ENCODE measurements around the gene SLC9B2.
A peak's percentile ranks its signal among the peaks of the same experiment; 100 is the strongest.

Gene SLC9B2

GRCh38 chr4:103019308-103020124 is 57.0 kb downstream of the SLC9B2 start, which contains the start of gene SLC9B1 (continued):
- TF ChIP-seq ZBTB26 (tag by site-specific recombination; optimal IDR thresholded peaks at IDR 0.05), result peak; percentile 65
- no peak for TF ChIP-seq ZNF654 (tag by site-specific recombination; IDR thresholded peaks at IDR 0.05; ENCODE audit: low read depth)
- no peak for TF ChIP-seq ZNF664 (tag by site-specific recombination; IDR thresholded peaks at IDR 0.05)
- TF ChIP-seq IKZF3 (tag by site-specific recombination; IDR thresholded peaks at IDR 0.05), result peak; percentile 75
- TF ChIP-seq ZBTB10 (tag by site-specific recombination; IDR thresholded peaks at IDR 0.05), result no peak
- peak; percentile 97 for TF ChIP-seq HIC1 (tag by site-specific recombination; IDR thresholded peaks at IDR 0.05)
- TF ChIP-seq ZNF629 (tag by site-specific recombination; IDR thresholded peaks at IDR 0.05), result peak; percentile 95
- no peak for TF ChIP-seq ZNF148 (tag by site-specific recombination; IDR thresholded peaks at IDR 0.05; ENCODE audit: borderline replicate concordance)
- TF ChIP-seq ZNF354C (tag by site-specific recombination; IDR thresholded peaks at IDR 0.05; ENCODE audit: borderline replicate concordance, low read depth), result no peak
- no peak for TF ChIP-seq ZNF350 (tag by site-specific recombination; IDR thresholded peaks at IDR 0.05)
- no peak for TF ChIP-seq ZNF530 (tag by site-specific recombination; IDR thresholded peaks at IDR 0.05; ENCODE audit: low read depth)
- TF ChIP-seq ZNF280C (tag by site-specific recombination; IDR thresholded peaks at IDR 0.05), result no peak
- TF ChIP-seq HOXC10 (CRISPR knock-in tag; IDR thresholded peaks at IDR 0.05), result no peak
- no peak for TF ChIP-seq ZBTB7A (tag by site-specific recombination; IDR thresholded peaks at IDR 0.05; ENCODE audit: low read depth)
- TF ChIP-seq ZNF621 (tag by site-specific recombination; IDR thresholded peaks at IDR 0.05), result no peak
- no peak for TF ChIP-seq INSM2 (tag by site-specific recombination; IDR thresholded peaks at IDR 0.05)
- TF ChIP-seq ZNF202 (tag by site-specific recombination; IDR thresholded peaks at IDR 0.05; ENCODE audit: borderline replicate concordance), result no peak
- no peak for TF ChIP-seq ZNF146 (tag by site-specific recombination; IDR thresholded peaks at IDR 0.05)
- no peak for TF ChIP-seq ZNF302 (tag by site-specific recombination; IDR thresholded peaks at IDR 0.05; ENCODE audit: low read depth)
- TF ChIP-seq SP3 (tag by site-specific recombination; IDR thresholded peaks at IDR 0.05), result peak; percentile 78
- 0 out of 2 replicates have a peak, but pooled peaks have one; percentile 40 for TF ChIP-seq ZIC2 (tag by site-specific recombination; IDR thresholded peaks at IDR 0.05)
- TF ChIP-seq ZNF843 (tag by site-specific recombination; IDR thresholded peaks at IDR 0.05), result no peak; the same call in 1 of the 2 replicates
- no peak for TF ChIP-seq BCL11A (tag by site-specific recombination; IDR thresholded peaks at IDR 0.05; ENCODE audit: low read depth)
- TF ChIP-seq ZNF514 (tag by site-specific recombination; IDR thresholded peaks at IDR 0.05), result no peak
- TF ChIP-seq GLI2 (tag by site-specific recombination; IDR thresholded peaks at IDR 0.05; ENCODE audit: borderline replicate concordance, low read depth), result no peak
- TF ChIP-seq ZNF560 (tag by site-specific recombination; IDR thresholded peaks at IDR 0.05; ENCODE audit: borderline replicate concordance), result no peak
- TF ChIP-seq ZNF548 (tag by site-specific recombination; IDR thresholded peaks at IDR 0.05), result no peak

All from HEK293 (cell line).